H1 (cell line): ENCODE measurements around the gene MCMBP.

Experiments
- CBX5 ChIP-seq: fragments of 300-800, 300-1000 bp; sonication (generic); IDR thresholded peaks from 2 replicates; pipeline ENCODE4 v1.7.1; 2016; ENCODE audit warnings: antibody characterized with exemption, low read length, low read depth
- CHD7 ChIP-seq: fragments of 300-600 bp; sonication (generic); IDR thresholded peaks from 2 replicates; pipeline ENCODE4 v1.7.1; 2012; ENCODE audit warnings: low read length, moderate library complexity, mild to moderate bottlenecking, inconsistent platforms; ENCODE audit not compliant: insufficient replicate concordance
- CTCF ChIP-seq, 3 experiments: IDR thresholded peaks; 1 replicate in 2 of 3; 2 replicates in 1 of 3; pipeline versions ENCODE4 v1.5.1 to v1.6.1; 2011; ENCODE audit warnings: low read length in 3 of 3, mild to moderate bottlenecking in 3 of 3, inconsistent platforms in 2 of 3, low read depth in 1 of 3, moderate library complexity in 1 of 3; ENCODE audit not compliant: insufficient read depth in 1 of 3; ENCODE audit errors: control extremely low read depth in 1 of 3
- E2F6 ChIP-seq: IDR thresholded peaks from 2 replicates; pipeline ENCODE4 v1.6.1; 2012; ENCODE audit warnings: inconsistent platforms
- GTF2F1 ChIP-seq: IDR thresholded peaks from 2 replicates; pipeline ENCODE4 v1.6.1; 2012; ENCODE audit warnings: low read depth, low read length, improper control_type of control experiment, borderline replicate concordance
- KDM5A ChIP-seq: fragments of 200-600 bp; IDR thresholded peaks from 2 replicates; pipeline ENCODE4 v1.7.1; 2012; ENCODE audit warnings: mild to moderate bottlenecking, low read length, inconsistent platforms, mixed read lengths
- PHF8 ChIP-seq: fragments of 200-600 bp; sonication (generic); conservative IDR thresholded peaks from 2 replicates; pipeline ENCODE4 v1.7.1; 2012; ENCODE audit warnings: low read depth, mild to moderate bottlenecking, inconsistent platforms, low read length, moderate library complexity
- POLR2A ChIP-seq, 2 experiments: IDR thresholded peaks; 1 replicate in 1 of 2; 2 replicates in 1 of 2; pipeline ENCODE4 v1.6.1; 2011; ENCODE audit warnings: low read depth in 2 of 2, low read length in 2 of 2, mild to moderate bottlenecking in 2 of 2; ENCODE audit errors: control extremely low read depth in 1 of 2
- RAD21 ChIP-seq, 2 experiments: IDR thresholded peaks in 1 of 2; conservative IDR thresholded peaks in 1 of 2; 2 replicates each; pipeline ENCODE4 v1.6.1; 2011; ENCODE audit warnings: low read depth in 2 of 2, low read length in 2 of 2, improper control_type of control experiment in 1 of 2, inconsistent platforms in 1 of 2, mild to moderate bottlenecking in 1 of 2, moderate library complexity in 1 of 2
- SIN3A ChIP-seq, 2 experiments: IDR thresholded peaks in 1 of 2; conservative IDR thresholded peaks in 1 of 2; 2 replicates each; pipeline ENCODE4 v1.6.1; 2011 to 2012; ENCODE audit warnings: low read length in 2 of 2, improper control_type of control experiment in 1 of 2, low read depth in 1 of 2, mild to moderate bottlenecking in 1 of 2
- SP2 ChIP-seq: IDR thresholded peaks from 2 replicates; pipeline ENCODE4 v1.6.1; 2012; ENCODE audit warnings: mild to moderate bottlenecking, low read length, inconsistent platforms
- TAF1 ChIP-seq: IDR thresholded peaks from 2 replicates; pipeline ENCODE4 v1.6.1; 2011; ENCODE audit warnings: mild to moderate bottlenecking, low read depth, low read length
- YY1 ChIP-seq: IDR thresholded peaks from 2 replicates; pipeline ENCODE4 v1.6.1; 2011; ENCODE audit warnings: low read depth, mild to moderate bottlenecking, low read length

GRCh38 chr10:119783665-119784027 lies 89.0 kb downstream of the MCMBP start:
- TF ChIP-seq SIN3A (conservative IDR thresholded peaks at IDR 0.05 in 1 of 2, IDR thresholded peaks at IDR 0.05 in 1 of 2; ENCODE audit: low read depth in 1 of 2, low read length in 2 of 2) (no peak), RAD21 (IDR thresholded peaks at IDR 0.05 in 1 of 2, conservative IDR thresholded peaks at IDR 0.05 in 1 of 2; ENCODE audit: low read depth in 2 of 2, low read length in 2 of 2) (no peak), POLR2A (IDR thresholded peaks at IDR 0.05; ENCODE audit: control extremely low read depth in 1 of 2, low read depth in 2 of 2, low read length in 2 of 2) (no peak), CBX5 (no peak), CHD7 (no peak), E2F6 (no peak), SP2 (no peak), CTCF (IDR thresholded peaks at IDR 0.05; ENCODE audit: control extremely low read depth in 1 of 3, insufficient read depth in 1 of 3, low read depth in 1 of 3, low read length in 3 of 3) (no peak), YY1 (no peak), GTF2F1 (no peak), TAF1 (no peak), PHF8 (no peak), KDM5A (no peak)
